ENCODE measurements around the gene FH.

DNA sequence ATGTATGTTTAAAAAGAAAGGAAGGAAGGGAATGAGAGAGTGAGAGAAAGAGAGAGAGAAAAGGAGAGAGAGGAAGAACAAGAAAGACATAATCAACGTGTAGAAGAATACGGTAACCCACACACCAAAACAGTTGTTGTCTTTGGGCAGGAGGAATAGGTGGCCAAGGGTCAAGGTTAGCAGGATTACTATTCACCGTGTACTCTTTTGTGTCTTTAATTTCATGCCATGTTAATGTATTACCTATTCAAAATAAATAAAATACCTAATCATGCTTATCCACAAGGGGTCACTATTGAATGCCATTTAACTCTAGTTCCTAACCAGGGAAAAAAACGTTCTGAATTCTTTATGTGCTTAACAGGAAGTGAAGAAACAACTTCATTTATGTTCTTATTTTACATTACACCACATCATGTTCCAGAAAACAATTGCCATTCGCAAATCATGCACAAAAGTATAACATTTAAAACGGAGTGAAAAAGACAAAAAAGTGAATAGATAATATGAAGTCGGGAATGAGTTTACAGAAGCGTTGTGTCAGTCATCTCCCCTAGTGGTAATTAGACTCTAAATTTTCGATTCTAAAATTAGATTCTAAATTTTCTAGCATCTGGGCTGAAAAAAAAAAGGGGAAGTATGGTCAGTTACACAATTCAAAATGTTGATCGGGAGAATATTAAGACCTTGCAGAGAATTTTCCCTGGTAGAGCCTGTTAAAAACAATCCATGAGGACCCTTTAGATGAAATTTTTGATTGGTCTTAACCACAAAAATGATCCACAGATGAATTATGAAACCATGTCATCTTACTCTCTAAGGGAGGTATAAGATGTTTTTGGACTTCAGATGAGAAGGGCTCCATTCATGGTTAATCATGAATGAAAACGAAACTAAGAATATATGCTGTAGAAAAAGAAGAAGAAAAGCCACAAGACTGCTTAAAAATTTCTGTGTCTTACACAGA is 11.9 kb upstream of the FH start:
- TF ChIP-seq POLR2A (IDR thresholded peaks at IDR 0.05; ENCODE audit: low read depth) (no peak), CTCF (IDR thresholded peaks at IDR 0.05) (peak; percentile 38 to 53 (median 48))

All from esophagus muscularis mucosa (tissue), 3 donors.